HG02571 (cell line): ENCODE data around the gene RAB11FIP5.
"Not testable (repeated sequence)": the region's sequence is repeated elsewhere in the genome, so short reads cannot be mapped to it uniquely, and the experiment has no call there.

ENCODE experiments used
- ATAC-seq: cut with Tn5 transposase; IDR thresholded peaks from one replicate; pipeline ENCODE4 v1.9.1; 2021; ENCODE audit warnings: mild to moderate bottlenecking, moderate library complexity; ENCODE audit not compliant: unreplicated experiment

RAB11FIP5 gene, protein sequence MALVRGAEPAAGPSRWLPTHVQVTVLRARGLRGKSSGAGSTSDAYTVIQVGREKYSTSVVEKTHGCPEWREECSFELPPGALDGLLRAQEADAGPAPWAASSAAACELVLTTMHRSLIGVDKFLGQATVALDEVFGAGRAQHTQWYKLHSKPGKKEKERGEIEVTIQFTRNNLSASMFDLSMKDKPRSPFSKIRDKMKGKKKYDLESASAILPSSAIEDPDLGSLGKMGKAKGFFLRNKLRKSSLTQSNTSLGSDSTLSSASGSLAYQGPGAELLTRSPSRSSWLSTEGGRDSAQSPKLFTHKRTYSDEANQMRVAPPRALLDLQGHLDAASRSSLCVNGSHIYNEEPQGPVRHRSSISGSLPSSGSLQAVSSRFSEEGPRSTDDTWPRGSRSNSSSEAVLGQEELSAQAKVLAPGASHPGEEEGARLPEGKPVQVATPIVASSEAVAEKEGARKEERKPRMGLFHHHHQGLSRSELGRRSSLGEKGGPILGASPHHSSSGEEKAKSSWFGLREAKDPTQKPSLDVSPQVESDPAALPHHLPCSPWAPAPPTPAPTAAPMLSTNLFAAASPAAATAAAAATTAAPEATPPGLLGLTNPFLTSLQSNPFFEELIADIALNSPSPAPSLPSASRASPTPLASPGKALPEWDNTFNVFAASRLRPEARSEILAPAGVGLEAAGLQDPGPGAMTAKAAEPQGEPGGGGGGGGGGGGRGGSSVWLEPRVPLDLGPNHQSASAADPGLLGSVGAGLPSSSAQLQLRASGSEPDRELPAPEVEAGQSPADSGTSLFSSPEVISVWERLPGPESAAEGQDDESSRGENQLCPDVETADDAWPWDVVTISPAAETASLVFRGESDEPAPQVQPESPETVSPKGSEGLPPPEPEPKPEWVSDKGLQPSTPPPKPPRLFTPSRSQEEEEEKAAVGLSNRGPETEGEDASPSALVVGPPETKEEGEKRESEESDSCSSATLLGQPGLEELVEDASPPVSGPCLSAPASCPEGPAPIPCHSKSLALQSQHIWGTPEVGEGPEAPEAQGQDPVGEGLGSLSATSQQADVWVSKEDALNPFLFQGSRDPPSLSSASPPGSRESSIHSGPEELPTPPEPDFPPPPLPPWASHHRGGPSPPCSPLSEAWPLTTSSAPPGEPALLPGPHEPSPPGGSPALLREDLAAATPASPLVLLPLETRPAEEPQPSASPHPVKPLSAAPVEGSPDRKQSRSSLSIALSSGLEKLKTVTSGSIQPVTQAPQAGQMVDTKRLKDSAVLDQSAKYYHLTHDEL (N-terminal part only)

DNA sequence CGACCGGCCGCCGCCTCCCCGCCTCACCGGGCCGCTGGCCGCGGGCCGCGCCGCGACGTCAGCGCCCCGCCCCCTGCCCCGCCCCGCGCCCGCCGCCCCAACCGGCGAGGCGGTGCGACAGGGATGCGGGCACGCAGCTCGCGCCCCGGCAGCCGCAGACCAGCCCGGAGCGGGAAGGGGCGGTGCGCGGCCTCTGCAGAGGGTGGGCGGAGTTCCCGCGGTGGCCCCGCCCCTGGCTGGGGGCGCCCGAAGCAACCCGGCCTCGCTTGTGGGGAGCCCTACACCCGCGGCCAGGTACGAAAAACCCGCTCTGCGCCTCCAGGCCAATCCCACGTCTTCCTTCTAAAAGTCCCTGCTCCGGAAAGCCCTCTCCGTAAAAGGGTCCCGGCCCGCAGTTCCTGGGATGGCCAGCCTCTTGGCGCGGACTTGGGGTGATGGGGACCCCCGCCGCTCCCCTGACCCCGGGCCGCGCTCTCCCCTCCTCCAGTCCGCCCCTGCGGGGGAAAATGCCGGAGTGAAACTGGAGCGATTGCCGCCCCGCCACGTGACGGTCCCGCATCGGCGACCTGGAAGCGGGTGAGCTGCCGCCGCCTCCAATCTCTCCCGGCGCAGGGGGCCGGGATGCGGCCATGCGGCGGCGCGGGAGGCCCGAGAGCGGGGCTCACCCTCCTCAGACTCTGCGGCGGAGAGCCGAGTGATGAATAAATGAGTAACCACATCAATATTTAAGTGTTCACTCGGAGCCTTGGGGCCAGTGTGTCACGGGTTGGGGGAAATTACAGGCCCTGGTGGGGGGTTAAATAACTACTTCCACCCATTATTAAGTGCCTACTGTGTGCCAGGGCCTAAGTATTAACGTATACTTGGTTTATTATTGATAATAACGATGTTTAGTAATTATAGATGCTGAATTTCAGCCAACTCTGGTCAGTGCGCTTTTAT is at the start of gene RAB11FIP5:
Gene RAB11FIP5 (minus strand): TSS at position 36 of the 942 bp plus-strand sequence. CDS start 171 bp downstream, outside the sequence.
- peak; percentile 82 for ATAC-seq

DNA sequence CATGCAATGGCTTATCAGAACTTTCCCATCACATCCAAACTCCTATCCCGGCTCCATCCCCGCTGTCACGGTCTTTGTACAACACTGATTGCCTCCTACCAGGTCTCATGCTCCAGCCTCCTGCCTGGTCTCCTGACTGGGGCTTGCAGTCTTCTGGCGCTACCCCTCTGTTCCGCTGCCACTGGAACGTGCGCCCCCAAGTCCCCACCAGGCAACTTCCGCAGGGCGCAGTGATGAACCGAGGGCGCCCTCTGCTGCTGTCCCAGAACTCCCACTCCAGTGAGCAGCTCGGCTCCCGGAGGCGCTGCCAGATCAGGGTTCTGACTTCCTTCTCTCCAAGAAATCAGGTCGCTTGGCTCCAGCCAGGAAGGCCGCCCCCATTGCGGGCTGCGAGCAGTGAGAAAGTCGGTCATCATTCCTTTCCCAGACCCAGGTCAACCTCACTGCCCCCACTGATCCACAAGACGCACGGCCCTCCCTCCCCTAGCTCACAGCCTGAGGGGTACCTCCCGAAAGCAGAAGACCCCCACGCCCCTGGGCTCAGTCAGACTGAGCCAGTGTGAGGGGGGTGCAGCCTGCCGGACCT is 43.9 kb upstream of the RAB11FIP5 start:
- ATAC-seq = no peak

DNA sequence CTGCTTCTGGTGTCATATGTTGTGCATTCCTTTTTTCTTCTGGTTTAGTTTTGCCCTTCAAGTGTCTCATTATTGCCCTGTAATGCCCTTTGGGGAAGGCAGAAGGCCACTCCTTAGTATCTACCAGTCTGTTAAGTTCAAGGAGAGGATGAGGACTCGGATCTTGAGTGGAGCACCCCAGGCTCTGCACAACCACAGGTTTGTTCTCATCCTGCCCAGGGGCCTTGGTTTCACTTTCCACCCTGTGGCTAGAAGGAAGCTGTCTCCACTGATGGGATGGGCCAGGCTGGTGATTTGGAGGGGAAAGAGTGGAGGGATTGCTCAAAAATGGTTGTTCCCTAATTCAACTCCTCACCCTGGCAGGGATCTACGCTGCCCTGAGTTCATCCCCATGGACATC is 30.2 kb upstream of the RAB11FIP5 start:
- ATAC-seq = no peak

DNA sequence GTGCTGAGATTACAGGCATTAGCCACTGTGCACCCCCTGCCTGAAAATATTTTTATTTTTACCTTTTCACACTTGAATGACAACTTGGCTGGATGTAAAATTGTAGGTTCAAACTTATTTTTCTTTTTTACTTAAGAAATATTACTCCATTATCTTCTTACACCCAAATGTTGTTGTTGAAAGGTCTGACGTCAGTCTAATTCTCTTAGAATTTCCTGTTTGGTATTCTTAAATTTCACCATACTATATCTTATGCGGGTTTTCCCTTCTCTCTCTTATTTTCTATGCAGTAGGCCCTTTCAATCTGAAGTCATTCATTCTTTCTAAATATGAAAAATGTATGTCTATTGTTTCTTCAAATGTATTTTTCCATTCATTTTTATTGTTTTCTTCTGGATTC is 29.1 kb upstream of the RAB11FIP5 start:
- ATAC-seq = no peak

DNA sequence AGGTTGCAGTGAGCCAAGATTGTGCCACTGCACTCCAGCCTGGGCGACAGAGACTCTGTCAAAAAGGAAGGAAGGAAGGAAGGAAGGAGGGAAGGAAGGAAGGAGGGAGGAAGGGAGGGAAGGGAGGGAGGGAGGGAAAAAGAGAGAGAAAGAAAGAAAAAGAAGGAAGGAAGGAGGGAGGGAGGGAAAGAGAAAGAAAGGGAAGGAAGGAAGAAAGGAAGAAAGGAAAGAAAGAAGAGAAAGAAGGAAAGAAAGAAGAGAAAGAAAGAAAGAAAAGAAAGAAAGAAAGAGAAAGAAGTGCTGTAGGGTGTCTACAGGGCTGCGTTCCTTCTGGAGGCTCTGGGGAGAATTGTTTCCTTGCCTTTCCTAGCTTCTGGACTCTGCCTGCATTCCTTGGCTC is 22.5 kb upstream of the RAB11FIP5 start:
- no peak for ATAC-seq

DNA sequence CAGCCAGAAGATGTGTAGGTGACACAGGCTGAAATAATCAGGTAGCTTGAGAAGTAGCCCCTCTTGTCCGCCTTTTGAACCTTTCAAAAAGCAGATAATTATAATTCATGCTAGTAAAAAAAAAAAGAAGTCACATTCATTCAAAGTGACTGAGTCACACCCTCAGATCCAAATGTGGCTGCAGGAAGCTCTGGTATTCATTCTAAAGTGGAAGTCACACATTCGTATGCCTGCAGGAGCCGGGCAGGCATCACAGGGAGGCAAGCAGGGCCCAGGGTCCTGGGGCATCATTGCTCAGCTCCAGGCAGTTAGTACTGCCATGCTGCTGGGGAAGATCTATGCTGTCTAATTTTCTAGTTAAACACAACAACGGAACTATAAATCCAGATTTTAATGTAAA is 21.7 kb upstream of the RAB11FIP5 start:
- ATAC-seq = no peak

DNA sequence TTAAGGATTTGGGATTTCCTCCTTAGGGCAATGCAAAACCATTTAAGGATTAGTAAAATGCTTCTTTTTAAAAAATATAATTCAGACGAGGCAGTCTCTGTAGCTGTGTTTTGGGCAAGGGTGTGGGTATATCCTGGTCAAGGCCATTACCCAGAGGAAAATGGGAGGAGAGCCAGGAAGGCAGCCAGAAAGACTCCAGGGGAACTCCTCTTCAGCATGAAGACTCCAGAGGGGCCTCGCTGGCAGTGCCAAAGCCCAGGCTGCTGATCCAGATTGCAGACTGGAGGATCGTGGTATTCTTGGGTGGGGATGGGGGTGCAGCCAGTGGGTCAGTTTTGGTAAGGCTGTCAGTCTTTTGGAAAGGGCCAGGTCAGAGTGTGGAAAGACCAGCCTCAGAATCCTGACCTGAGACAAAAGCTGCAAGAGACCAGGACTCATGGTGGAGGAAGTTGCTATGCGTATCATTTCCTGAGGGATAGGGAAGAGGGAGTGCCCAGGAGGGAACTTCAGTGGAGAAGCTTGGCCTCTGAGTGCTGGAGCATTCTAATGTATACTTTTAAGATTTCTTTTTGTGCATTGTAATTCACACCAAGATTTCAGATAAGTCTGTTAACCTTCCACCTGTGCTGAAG is 20.9 kb upstream of the RAB11FIP5 start:
- ATAC-seq = no peak

DNA sequence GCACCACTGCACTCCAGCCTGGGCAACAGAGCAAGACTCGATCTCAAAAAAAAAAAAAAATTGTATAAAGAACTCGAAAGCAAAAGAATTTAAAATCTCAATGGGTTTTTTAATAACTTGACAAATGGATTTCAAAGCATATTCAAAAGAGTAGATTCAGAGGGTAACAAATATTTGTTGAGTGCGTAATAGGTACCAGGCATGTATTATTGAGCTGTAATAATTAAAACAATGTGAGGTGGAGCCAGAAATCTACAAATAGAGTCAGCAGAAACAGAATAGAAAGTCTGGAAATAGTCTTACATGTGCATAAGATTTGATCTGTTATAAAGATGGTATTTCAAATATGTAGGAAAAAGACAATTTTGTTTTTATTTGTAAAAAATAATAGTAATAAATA is 19.1 kb upstream of the RAB11FIP5 start:
- ATAC-seq = no peak

DNA sequence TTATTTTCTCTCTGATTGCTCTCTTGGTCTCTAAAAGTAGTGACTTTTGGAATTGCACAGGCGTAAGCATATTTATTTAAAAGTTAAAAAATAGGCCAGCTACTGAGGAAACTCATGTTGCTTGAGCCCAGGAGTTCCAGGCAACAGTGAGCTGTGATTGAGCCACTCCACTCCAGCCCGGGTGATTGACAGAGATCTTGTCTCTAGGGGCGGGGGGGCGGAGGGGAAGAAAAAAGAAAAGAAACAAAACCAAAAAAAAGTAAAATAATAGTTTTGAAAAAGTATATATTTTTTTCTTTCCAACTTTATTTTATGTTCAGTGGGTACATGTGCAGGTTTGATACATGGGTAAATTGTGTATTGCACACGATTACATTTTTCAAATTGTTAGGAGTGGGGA is 18.0 kb upstream of the RAB11FIP5 start:
- ATAC-seq = no peak

DNA sequence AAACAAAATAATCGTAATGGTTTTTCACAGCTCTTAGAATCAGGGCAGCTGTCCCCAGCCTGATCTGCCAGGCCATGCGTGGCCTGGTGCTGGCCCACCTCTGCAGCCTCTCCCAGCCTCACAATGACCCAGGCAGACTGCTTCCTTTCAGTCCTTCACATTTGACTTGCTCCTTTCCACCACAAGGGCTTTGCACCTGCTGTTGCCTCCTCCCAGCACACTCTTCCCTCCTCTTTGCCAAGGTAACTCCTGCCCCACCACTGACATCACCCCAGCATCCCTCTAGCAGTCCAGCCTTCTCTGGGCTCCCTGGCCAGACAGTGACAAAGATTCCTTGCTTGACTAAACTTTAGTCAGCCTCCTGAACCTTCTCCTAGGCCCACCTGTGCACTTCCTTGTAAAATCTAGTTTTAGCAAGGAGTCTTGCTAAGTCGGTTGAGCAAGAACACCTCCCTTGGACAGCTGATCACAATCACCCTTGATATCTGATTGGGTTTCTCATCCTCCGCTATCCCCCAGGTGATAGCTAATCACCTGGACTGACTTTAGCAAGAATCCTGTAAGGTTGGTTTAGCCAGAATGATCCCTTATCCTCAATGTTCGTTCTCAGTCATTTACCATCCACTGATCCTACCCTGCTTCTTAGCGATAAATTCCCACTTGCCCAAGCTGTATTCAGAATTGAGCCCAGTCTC is 16.2 kb upstream of the RAB11FIP5 start:
- no peak for ATAC-seq

DNA sequence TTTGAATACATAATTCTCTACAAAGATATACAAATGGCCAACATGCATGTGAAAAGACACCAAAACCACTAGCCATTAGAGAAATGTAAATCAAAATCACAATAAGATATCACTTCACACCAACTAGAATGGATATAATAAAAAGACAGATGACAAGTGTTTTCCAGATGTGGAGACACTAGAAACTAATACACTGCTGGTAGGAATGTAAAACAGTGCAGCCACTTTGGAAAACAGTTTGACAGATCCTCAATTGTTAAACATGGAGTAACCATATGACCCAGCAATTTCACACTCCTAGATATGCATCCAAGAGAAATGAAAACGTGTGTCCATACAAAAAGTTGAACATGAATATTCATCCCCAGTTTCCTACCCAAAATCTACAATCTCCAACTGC is 9.8 kb upstream of the RAB11FIP5 start:
- no peak for ATAC-seq

DNA sequence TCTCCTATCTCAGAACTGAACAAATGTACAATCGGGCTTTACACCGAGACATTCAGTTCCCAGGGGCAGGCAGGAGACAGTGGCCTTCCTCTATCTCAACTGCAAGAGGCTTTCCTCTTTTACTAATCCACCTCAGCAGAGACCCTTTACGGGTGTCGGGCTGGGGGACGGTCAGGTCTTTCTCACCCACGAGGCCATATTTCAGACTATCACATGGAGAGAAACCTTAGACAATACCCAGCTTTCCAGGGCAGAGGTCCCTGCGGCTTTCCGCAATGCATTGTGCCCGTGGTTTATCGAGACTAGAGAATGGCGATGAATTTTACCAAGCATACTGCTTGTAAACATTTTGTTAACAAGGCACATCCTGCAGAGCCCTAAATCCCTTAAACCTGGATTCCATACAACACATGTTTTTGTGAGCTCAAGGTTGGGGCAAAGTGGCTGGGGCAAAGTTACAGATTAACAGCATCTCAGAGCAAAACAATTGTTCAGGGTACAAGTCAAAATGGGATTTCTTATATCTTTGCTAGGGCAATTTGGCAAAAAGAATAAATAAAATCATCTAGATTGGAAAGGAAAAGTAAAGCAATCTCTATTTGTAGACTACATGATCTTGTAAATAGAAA is 7.0 kb upstream of the RAB11FIP5 start:
- ATAC-seq = not testable (repeated sequence)

DNA sequence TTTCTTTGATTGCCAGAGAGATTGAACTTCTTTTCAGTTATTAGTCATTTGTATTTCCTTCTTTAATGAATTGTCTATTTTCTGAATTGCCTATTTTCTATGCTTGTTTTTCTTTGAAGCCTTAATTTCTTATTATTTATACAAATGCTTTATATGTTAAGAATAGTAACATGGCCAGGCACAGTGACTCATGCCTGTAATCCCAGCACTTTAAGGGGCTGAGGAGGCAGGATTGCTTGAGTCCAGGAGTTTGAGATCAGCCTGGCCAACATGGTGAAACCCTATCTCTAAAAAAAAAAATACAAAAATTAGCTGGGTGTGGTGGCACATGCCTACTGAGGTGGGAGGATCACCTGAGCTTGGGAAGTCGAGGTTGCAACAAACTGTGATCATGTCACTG is 4.7 kb upstream of the RAB11FIP5 start:
- ATAC-seq = no peak

DNA sequence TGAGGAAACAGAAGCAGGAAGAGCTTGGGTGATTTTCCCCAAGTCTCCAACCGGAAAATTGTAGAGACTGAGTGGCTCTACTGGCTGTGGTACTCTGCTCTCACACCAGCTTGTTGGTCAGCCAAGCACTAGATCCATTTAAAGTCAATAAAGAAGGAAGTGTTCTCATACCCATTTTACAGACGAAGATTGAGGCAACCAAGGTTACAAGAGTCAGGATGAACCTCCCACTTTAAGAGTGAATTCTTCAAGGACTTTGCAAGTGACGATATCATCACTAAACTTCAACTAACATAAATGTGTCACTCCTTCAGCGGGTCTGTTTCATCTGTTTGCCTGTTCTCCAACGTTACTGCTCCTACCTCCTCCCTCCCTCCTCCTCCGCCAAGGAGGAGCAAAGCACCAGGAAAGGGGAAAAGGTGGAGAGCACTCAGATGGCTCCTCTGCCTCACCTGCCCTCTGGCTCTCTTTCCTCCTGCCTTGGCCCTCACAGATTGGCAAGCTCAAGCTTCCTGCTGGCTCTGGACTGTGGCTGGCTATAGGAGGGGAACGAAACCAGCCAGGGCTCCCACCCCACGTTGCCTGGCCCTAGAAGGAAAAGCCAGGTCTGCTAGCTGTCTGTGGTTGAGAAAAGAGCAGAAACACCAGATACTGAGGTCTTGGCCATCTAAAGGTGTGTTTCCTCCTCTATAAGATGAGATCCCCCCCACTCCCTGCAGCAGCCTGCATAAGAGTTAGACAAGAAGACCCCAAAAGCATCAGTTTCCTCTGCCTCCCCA is 3.6 kb upstream of the RAB11FIP5 start:
- ATAC-seq = no peak

DNA sequence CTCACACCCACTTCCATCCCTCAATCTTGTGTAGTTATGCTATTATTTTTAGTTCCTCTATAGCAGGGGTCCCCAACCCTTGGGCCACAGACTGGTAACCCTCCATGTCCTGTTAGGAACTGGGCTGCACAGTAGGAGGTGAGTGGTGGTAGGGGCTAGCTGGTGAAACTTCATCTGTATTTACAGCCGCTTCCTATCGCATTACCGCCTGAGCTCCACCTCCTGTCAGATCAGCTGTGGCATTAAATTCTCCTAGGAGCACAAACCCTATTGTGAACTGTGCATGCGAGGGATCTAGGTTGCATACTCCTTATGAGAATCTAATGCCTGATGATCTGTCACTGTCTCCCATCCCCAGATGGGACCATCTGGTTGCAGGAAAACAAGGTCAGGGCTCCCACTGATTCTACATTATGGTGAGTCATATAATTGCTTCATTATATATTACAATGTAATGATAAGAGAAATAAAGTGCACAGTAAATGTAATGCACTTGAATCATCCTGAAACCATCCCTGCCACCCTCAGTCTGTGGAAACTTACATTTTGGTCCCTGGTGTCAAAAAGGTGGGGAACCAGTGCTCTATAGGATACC is 1.6 kb upstream of the RAB11FIP5 start:
- ATAC-seq = no peak

DNA sequence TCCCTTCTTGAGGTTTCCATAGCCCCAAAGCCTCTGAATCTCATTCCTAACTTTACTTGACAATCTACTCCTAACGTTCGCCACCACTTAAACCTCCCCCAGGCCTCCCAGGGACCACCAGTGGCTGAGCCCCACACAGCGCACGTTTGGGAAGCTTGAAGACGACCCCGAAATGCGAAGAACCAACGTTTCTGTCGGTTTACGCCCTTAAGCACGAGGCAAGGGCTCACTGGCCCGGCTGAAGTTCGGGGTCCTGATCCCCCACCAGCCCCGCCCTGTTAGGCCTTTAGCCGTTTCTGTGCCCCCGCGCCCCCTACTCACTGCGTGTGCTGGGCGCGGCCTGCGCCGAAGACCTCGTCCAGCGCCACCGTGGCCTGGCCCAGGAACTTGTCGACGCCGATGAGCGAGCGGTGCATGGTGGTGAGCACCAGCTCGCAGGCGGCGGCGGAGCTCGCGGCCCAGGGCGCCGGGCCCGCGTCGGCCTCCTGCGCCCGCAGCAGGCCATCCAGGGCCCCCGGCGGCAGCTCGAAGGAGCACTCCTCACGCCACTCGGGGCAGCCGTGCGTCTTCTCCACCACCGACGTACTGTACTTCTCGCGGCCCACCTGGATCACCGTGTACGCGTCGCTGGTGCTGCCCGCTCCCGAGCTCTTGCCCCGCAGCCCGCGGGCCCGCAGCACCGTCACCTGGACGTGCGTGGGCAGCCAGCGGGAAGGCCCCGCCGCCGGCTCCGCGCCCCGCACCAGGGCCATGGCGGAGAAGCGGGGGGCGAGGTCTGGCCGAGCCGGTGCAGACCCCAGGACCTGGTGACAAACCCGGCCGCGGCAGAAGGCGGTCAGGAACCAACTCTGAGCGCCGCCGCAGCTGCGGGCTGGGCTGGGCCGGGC is 479 bp downstream of the RAB11FIP5 start:
- peak; percentile 12 for ATAC-seq
